ENCODE measurements around the gene PREP.

GRCh38 chr6:105372849-105373182 is 30.1 kb downstream of the PREP start:
- no peak for TF ChIP-seq CTCF (IDR thresholded peaks at IDR 0.05)
- no peak for TF ChIP-seq EP300 (IDR thresholded peaks at IDR 0.05)
- TF ChIP-seq POLR2A (IDR thresholded peaks at IDR 0.05) = no peak

Data from ovary (tissue), 3 donors.